Common myeloid progenitor, CD34-positive (primary cell): Measurements from ENCODE around the gene PPA2.

Experiments used
- CTCF ChIA-PET: fragments of 350-600 bp; sonication (Branson Sonifier 250); formaldehyde crosslinking; loops from one replicate; lab custom pipeline; 2021; ENCODE audit warnings: antibody characterized with exemption; lab: Charles Lee
- POLR2A ChIA-PET: fragments of 350-600 bp; sonication (Branson Sonifier 250); formaldehyde crosslinking; loops from one replicate; lab custom pipeline; 2021; ENCODE audit warnings: antibody characterized with exemption; lab: Charles Lee
- DNase-seq, 3 donors: peaks; one replicate each; pipeline versions ENCODE4 v3.0.0 to v3.0.0-alpha.2; 2013
- H3K27ac ChIP-seq, 2 experiments: 1 replicate in 1 of 2; 2 replicates in 1 of 2; pipeline ENCODE4 v1.7.0; 2013; ENCODE audit warnings: inconsistent platforms in 2 of 2, low read length in 2 of 2, mild to moderate bottlenecking in 2 of 2, low read depth in 1 of 2, moderate library complexity in 1 of 2; ENCODE audit not compliant: severe bottlenecking in 2 of 2, insufficient read depth in 1 of 2, poor library complexity in 1 of 2
- H3K27me3 ChIP-seq, 5 experiments: replicated peaks in 2 of 5; 1 replicate in 3 of 5; 2 replicates in 2 of 5; pipeline versions ENCODE4 v1.6.1 to v1.7.0; 2013; ENCODE audit warnings: low read length in 4 of 5, mild to moderate bottlenecking in 2 of 5, moderate library complexity in 2 of 5, inconsistent platforms in 1 of 5; ENCODE audit not compliant: insufficient read depth in 5 of 5, control insufficient read depth in 4 of 5
- H3K36me3 ChIP-seq, 4 experiments: 1 replicate in 2 of 4; 2 replicates in 2 of 4; pipeline versions ENCODE4 v1.6.1 to v1.7.0; 2013; ENCODE audit warnings: low read length in 3 of 4, control low read depth in 1 of 4, mild to moderate bottlenecking in 1 of 4; ENCODE audit not compliant: control insufficient read depth in 4 of 4, insufficient read depth in 4 of 4
- H3K4me1 ChIP-seq, 4 experiments: 1 replicate in 3 of 4; 2 replicates in 1 of 4; pipeline versions ENCODE4 v1.6.1 to v1.7.1; 2013; ENCODE audit warnings: low read length in 3 of 4, mild to moderate bottlenecking in 3 of 4, control low read depth in 1 of 4, inconsistent platforms in 1 of 4, moderate library complexity in 1 of 4; ENCODE audit not compliant: control insufficient read depth in 4 of 4, insufficient read depth in 4 of 4; ENCODE audit errors: control extremely low read depth in 1 of 4
- H3K4me3 ChIP-seq, 7 experiments: 1 replicate in 4 of 7; 2 replicates in 3 of 7; pipeline versions ENCODE4 v1.5.1 to v1.7.0; 2013; ENCODE audit warnings: mild to moderate bottlenecking in 7 of 7, low read length in 6 of 7, moderate library complexity in 6 of 7, inconsistent platforms in 2 of 7, low read depth in 2 of 7, control low read depth in 1 of 7; ENCODE audit not compliant: insufficient read depth in 4 of 7, control insufficient read depth in 1 of 7; ENCODE audit errors: extremely low read depth in 1 of 7
- H3K9me3 ChIP-seq, 5 experiments: 1 replicate in 4 of 5; 2 replicates in 1 of 5; pipeline versions ENCODE4 v1.6.1 to v1.7.1; 2013; ENCODE audit warnings: low read length in 4 of 5, mild to moderate bottlenecking in 2 of 5, inconsistent platforms in 1 of 5, low read depth in 1 of 5, moderate library complexity in 1 of 5; ENCODE audit not compliant: control insufficient read depth in 4 of 5, insufficient read depth in 2 of 5; ENCODE audit errors: control extremely low read depth in 1 of 5
- WGBS: methylation state at CpG from one replicate; pipeline ENCODE4 v1.1.5; 2013; ENCODE audit not compliant: insufficient coverage; 5-methylcytosine and 5-hydroxymethylcytosine counted together

The PPA2 gene

GRCh38 chr4:105357258-105357980, 116.4 kb downstream of the PPA2 start:
- ChIA-PET CTCF (interaction anchor here (0.6 kb wide), 1 partner anchor 21 kb away, joined by 3 read pairs; no protein-coding TSS in a partner anchor), POLR2A (no interaction called here)
- H3K4me1 ChIP-seq: no peaks in the 10 kb centered on the region
- H3K27me3 ChIP-seq: no peaks in the 10 kb centered on the region
- no peak overlapping the region for H3K27ac ChIP-seq
- no peak for DNase-seq
- H3K9me3 ChIP-seq: no peaks in the 10 kb centered on the region
- H3K4me3 ChIP-seq: no peak overlapping the region
- H3K36me3 ChIP-seq: peaks cover 0 to 7% (median 2%) of the 10 kb centered on the region in 4 experiments

DNA sequence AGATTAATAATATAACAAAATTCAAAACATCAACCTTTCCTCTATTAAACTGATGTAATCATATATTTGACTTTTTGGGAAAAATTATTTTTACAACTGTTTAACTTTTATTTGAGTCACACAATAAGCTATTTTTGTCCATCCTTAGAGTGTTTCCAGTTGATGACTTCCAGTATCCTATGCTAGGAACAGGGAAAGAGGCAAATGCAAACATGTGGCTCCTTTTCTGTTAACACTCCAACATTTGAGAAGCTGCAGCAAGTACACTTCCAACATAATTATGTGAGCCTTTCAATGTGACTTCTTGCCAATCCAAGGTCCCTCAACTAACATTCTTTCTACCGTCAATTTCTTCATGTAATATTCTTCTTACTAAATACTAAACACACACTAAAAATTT, 117.7 kb downstream of the PPA2 start:
- no peaks in the 10 kb centered on the region for H3K9me3 ChIP-seq
- peaks cover 0 to 7% (median 2%) of the 10 kb centered on the region in 4 experiments for H3K36me3 ChIP-seq
- DNase-seq: no peak
- no CpG with 5 or more reads among the region's 1 CpG for WGBS
- no peak overlapping the region for H3K27ac ChIP-seq
- H3K4me1 ChIP-seq: no peaks in the 10 kb centered on the region
- ChIA-PET POLR2A (no interaction called here), CTCF (no interaction called here)
- H3K27me3 ChIP-seq: no peaks in the 10 kb centered on the region
- no peak overlapping the region for H3K4me3 ChIP-seq

DNA sequence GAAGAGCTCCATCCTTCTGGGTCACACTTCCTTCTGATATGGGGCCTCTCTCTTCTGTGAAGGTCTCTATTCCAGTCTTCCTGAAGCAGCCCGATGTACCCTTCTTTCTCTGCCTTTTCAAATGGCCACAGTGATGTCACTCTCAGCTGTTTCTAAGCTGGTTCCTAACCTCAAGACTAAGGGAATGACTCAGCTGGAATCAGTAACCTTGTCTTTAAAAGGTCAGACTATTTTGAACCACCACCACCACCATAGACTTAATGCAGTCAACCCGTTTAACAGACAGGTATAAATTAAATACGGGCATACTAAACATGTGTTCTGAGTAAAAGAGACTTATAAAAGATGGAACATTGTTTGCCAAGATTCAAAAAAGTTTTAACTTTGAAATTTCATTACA, 121.0 kb downstream of the PPA2 start:
- Histone ChIP-seq H3K27me3 (no peaks in the 10 kb centered on the region), H3K36me3 (peaks cover 0 to 2% (median 0%) of the 10 kb centered on the region in 4 experiments), H3K4me1 (no peaks in the 10 kb centered on the region), H3K9me3 (no peaks in the 10 kb centered on the region), H3K27ac (no peak overlapping the region), H3K4me3 (no peak overlapping the region)
- ChIA-PET POLR2A (no interaction called here), CTCF (interaction anchor here (1.2 kb wide), 1 partner anchor 65 kb away, joined by 3 read pairs; no protein-coding TSS in a partner anchor)
- 57% methylated on average over 1 of the region's 3 CpGs for WGBS
- DNase-seq: peak in 2 of 3 donors; percentile 9 to 27

- no peaks in the 10 kb centered on the region for H3K27me3 ChIP-seq
- WGBS: 100% methylated on average over 2 of the region's 2 CpGs
- no peak for DNase-seq
- H3K4me3 ChIP-seq: no peak overlapping the region
- H3K36me3 ChIP-seq: peaks cover 0 to 2% (median 0%) of the 10 kb centered on the region in 4 experiments
- H3K9me3 ChIP-seq: no peaks in the 10 kb centered on the region
- H3K4me1 ChIP-seq: no peaks in the 10 kb centered on the region
- POLR2A ChIA-PET: no interaction called here
- H3K27ac ChIP-seq: no peak overlapping the region
- CTCF ChIA-PET: interaction anchor here (0.6 to 1.2 kb wide), 2 partner anchors 33 to 66 kb away, joined by 3 read pairs; no protein-coding TSS in a partner anchor
Measured at GRCh38 chr4:105351861-105352260, 122.0 kb downstream of the PPA2 start.

GRCh38 chr4:105350859-105351490, 122.9 kb downstream of the PPA2 start:
- no peak for DNase-seq
- Histone ChIP-seq H3K9me3 (no peaks in the 10 kb centered on the region), H3K4me1 (no peaks in the 10 kb centered on the region), H3K27me3 (no peaks in the 10 kb centered on the region), H3K36me3 (peaks cover 0 to 2% (median 0%) of the 10 kb centered on the region in 4 experiments), H3K4me3 (no peak overlapping the region), H3K27ac (no peak overlapping the region)
- POLR2A ChIA-PET: no interaction called here
- CTCF ChIA-PET: interaction anchor here (0.6 kb wide), 1 partner anchor 32 kb away, joined by 3 read pairs; no protein-coding TSS in a partner anchor
- WGBS: 67% methylated on average over 1 of the region's 1 CpG

DNA sequence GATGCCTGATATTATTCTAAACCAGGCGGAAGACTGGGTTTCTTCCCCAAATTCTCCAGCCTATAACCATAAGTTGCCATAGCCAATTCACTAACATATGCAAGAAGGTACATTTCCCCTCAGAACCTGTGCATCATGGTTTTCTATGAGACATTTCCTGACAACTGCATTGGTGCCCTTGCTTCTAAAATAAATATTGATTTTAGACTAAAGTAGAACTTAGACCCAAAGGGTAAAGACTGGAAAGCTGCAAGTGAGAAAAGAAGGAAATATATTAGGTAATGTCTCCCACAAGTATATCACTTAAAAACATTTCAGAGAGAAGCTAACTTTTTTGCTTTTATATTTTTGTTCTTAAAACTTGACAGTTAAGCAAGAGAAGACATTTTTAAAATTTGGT, 125.1 kb downstream of the PPA2 start:
- H3K9me3 ChIP-seq: no peaks in the 10 kb centered on the region
- DNase-seq: no peak
- WGBS: no CpG with 5 or more reads among the region's 1 CpG
- H3K27ac ChIP-seq: no peak overlapping the region
- H3K27me3 ChIP-seq: no peaks in the 10 kb centered on the region
- CTCF ChIA-PET: no interaction called here
- no peaks in the 10 kb centered on the region for H3K4me1 ChIP-seq
- no peak overlapping the region for H3K4me3 ChIP-seq
- H3K36me3 ChIP-seq: no peaks in the 10 kb centered on the region
- POLR2A ChIA-PET: no interaction called here

- no CpG with 5 or more reads among the region's 2 CpGs for WGBS
- Histone ChIP-seq H3K36me3 (no peaks in the 10 kb centered on the region), H3K4me3 (no peak overlapping the region), H3K27ac (no peak overlapping the region), H3K9me3 (no peaks in the 10 kb centered on the region), H3K27me3 (no peaks in the 10 kb centered on the region), H3K4me1 (no peaks in the 10 kb centered on the region)
- POLR2A ChIA-PET: no interaction called here
- DNase-seq: no peak
- CTCF ChIA-PET: no interaction called here
Measured at GRCh38 chr4:105346869-105347268, 127.0 kb downstream of the PPA2 start.
